ENCODE measurements around the gene ZBTB38. TPM values are rescaled to one million over a fixed set of nuclear protein-coding genes. Genes with fewer than 3 reads are reported as not detected.

ZBTB38 gene
- total RNA-seq, 6 experiments from 2014 or later = 146 to 172 (median 158) TPM

GRCh38 chr3:141385406-141386125 is 17.3 kb downstream of the ZBTB38 start:
- no peak for DNase-seq
- H3K36me3 Mint-ChIP-seq (ENCODE audit: low read depth) = peaks cover 66% of the 10 kb centered on the region
- peak overlapping the region; percentile 58 for H3K27ac Mint-ChIP-seq
- H3K4me3 Mint-ChIP-seq = peak overlapping the region; percentile 79
- no peak for TF ChIP-seq CTCF (IDR thresholded peaks at IDR 0.05)
- H3K4me1 Mint-ChIP-seq (ENCODE audit: low read depth) = peaks cover 95% of the 10 kb centered on the region
- no peaks in the 10 kb centered on the region; the same call in 1 of the 2 replicates for H3K27me3 Mint-ChIP-seq (ENCODE audit: insufficient read depth)
- H3K9me3 Mint-ChIP-seq = no peaks in the 10 kb centered on the region

GRCh38 chr3:141386126-141386488 is 17.8 kb downstream of the ZBTB38 start:
- Mint-ChIP-seq H3K4me1 (ENCODE audit: low read depth) (peaks cover 90% of the 10 kb centered on the region), H3K4me3 (peak overlapping the region; percentile 79)
- no peak for TF ChIP-seq CTCF (IDR thresholded peaks at IDR 0.05)

GRCh38 chr3:141386611-141387111 is 18.4 kb downstream of the ZBTB38 start:
- no peak for TF ChIP-seq CTCF (IDR thresholded peaks at IDR 0.05)
- Mint-ChIP-seq H3K9me3 (no peaks in the 10 kb centered on the region), H3K4me3 (peak overlapping the region; percentile 79), H3K27ac (peak overlapping the region; percentile 58), H3K4me1 (ENCODE audit: low read depth) (peaks cover 89% of the 10 kb centered on the region), H3K27me3 (ENCODE audit: insufficient read depth) (no peaks in the 10 kb centered on the region), H3K36me3 (ENCODE audit: low read depth) (peaks cover 62% of the 10 kb centered on the region)
- no peak for DNase-seq

More at GRCh38 chr3:141386126-141386488, 17.8 kb downstream of the ZBTB38 start:
- no peaks in the 10 kb centered on the region; the same call in 1 of the 2 replicates for H3K27me3 Mint-ChIP-seq (ENCODE audit: insufficient read depth)
- peaks cover 63% of the 10 kb centered on the region for H3K36me3 Mint-ChIP-seq (ENCODE audit: low read depth)
- peak overlapping the region; percentile 58 for H3K27ac Mint-ChIP-seq
- H3K9me3 Mint-ChIP-seq = no peaks in the 10 kb centered on the region
- no peak for DNase-seq

GRCh38 chr3:141387516-141387915 is 19.2 kb downstream of the ZBTB38 start:
- Mint-ChIP-seq H3K4me1 (ENCODE audit: low read depth) (peaks cover 87% of the 10 kb centered on the region), H3K4me3 (no peak overlapping the region), H3K36me3 (ENCODE audit: low read depth) (peaks cover 57% of the 10 kb centered on the region), H3K27ac (no peak overlapping the region), H3K27me3 (ENCODE audit: insufficient read depth) (no peaks in the 10 kb centered on the region), H3K9me3 (no peaks in the 10 kb centered on the region)
- no peak for DNase-seq
- no peak for TF ChIP-seq CTCF (IDR thresholded peaks at IDR 0.05)

- Mint-ChIP-seq H3K9me3 (no peaks in the 10 kb centered on the region), H3K27ac (peak overlapping the region; percentile 75), H3K4me3 (no peak overlapping the region), H3K27me3 (ENCODE audit: insufficient read depth) (no peaks in the 10 kb centered on the region), H3K4me1 (ENCODE audit: low read depth) (peaks cover 87% of the 10 kb centered on the region), H3K36me3 (ENCODE audit: low read depth) (peaks cover 56% of the 10 kb centered on the region)
- no peak for DNase-seq
- no peak for TF ChIP-seq CTCF (IDR thresholded peaks at IDR 0.05)
Measured at GRCh38 chr3:141388395-141388794, 20.1 kb downstream of the ZBTB38 start.

All from HFFc6 (cell line).